Cerebellar nuclear complex (tissue), 1 donor: Measurements from ENCODE around the gene HMCN2.
"Not testable (repeated sequence)": the region's sequence is repeated elsewhere in the genome, so short reads cannot be mapped to it uniquely, and the experiment has no call there.

Experiments used
- DNase-seq, 2 experiments: peaks; one replicate each; lab custom pipeline; 2025; lab: John Stamatoyannopoulos, UW

The HMCN2 gene

DNA sequence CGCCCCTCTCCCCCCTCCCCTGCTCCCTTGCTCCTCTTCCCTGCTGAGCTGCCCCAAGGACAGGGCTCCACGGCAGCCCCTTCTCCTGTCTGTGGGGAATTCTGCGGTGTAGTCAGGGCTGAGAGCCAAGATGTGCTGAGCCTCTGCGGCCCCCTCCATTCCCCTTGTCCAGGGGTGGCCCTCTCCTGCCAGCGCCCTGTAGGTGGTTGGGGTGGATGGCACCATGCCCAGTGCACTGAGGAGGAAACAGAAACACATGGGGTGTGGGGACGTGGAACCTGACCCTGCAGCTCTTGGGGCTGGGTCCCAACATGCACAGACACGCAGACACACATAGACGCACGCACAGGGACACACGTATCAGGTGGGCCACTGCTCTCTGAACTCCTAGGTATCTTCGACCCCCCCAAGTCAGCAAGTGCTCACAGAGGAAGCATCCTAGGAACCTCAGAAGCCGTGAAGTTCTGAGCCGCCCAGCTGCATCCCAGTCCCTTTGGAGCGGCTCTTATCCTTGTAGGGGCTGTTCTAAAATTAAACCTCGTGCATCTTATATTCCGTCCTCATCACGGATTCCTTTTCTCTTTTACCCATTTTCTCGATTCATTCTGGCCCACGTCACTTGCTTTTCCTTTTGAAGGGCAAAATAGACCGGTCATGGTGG lies 64.8 kb downstream of the HMCN2 start:
- no peak for DNase-seq

DNA sequence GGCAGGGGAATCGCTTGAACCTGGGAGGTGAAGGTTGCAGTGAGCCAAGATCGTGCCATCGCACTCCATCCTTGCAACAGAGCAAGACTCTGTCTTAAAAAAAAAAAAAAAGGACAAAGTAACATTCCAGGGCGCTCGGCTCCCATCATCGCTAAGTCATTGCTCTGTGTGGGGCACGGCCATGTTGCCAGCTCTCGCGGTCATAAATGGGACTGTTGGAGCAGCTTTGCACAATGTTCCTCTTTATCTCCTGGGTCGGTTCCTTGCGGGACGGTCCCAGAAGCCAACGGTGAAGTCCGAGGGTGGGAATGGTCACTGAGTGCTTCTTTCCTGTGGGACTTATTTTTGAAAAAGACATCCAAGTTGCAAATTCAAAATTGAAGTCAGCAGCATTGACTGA lies 65.5 kb downstream of the HMCN2 start:
- DNase-seq: no peak

DNA sequence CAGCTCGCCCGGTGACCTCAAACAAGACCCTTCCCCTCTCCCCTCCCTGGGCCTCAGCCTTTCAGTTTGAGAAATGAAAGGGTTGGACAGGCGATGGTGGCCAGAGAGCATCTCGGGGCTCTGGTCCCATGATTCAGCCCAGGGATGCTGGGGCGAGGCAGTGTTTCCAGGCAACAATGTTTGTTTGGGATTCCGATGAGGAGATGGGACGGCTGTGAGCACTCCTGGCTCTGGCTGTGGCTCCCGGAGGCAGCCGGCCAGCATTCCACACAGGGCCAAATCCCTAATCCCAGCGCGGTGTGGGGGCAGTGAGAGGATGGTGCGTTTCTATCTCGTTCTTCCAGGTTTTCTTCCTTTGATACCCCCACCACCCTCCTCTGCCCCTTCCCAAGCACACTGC lies 66.0 kb downstream of the HMCN2 start:
- DNase-seq: no peak

DNA sequence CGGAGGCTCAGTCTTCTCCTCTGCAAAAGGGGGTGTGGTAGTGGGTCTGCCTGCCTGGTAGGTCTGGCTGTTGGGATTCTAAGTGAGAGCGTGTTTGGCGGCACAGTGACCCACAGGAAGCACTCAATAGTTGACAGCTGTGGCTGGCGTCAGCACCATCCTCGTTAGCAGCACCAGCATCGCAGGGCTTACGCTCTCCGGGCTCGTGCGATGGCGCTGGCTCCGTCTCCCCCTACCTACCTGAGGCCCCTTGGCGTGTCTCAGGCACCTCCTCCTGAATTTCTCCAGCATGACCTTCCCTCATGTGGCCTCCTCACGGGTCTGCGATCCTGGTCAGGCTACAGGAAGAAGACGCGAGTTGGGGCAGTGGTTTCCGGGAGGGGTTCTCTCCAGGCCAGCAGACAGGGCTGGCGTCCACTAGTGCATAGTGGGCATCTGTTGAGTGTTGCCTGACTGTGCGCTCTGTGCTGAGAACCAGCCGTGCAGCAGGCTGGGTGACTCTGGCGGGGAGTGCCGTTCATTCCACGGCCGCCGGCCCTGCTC lies 66.9 kb downstream of the HMCN2 start:
- no peak for DNase-seq

DNA sequence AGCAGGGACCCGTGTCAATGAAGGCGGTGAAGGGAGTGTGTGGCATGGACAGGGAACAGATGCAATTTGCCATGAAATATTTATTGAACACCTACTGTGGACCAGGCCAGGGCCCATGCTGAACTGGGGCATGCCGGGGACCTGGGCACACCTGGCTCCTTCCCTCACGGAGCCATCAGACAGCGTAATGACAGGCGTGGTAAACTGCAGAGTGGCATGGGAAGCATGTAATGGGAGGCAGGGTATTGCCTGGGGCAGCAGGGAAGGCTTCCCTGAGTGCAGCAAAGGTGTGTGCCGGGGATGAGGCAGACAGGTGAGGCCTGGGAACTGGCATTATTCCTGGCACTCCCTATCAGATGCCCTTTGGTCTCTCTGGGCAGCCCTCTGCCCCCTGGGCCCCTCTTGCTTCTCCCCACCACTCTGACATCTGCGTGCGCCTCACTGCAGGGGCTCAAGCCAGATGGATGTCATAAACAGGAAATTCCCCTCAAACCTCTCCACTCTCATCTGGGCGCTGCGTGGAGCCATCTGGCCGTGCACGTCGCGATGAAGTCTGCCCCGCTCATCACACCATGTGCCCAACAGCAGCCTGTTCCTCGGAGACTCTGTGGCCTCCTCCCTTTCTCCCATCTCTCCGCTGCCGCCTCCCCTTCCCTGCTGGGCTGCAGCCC lies 67.6 kb downstream of the HMCN2 start:
- DNase-seq: no peak

DNA sequence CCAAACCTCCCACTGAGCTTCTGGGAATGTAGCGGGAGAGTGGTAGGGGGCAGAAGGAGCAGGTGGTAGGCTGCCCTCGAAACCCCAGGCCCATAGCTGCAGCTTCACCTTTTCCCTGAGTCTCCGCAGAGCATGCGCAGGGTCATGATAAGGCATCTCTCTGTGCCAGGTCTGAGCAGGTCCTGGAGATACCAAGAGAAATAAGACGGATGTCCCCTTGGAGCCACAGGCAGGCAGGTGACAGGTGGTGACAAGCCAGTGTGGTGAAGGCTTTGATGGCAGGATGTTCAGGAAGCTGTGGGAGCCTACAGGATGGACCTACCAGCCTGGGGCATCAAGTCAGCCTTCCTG lies 68.1 kb downstream of the HMCN2 start:
- DNase-seq: no peak

DNA sequence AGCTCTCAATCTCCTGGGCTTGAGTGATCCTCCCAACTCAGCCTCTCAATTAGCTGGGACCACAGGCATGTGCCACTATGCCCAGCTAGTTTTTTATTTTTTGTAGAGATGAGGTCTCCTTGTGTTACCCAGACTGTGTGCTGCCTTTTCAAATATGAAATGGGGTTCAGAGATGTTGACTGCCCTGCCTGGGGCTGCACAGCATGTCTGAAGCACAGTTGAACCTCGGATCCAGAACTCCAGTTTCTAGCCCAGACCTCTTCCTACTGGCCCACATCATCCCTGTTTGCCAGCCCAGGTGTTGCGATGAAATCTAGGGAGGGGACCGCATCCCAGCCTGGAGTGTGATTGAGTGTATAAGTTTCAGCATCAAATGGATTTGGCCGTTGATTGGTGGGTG lies 69.4 kb downstream of the HMCN2 start:
- no peak for DNase-seq

DNA sequence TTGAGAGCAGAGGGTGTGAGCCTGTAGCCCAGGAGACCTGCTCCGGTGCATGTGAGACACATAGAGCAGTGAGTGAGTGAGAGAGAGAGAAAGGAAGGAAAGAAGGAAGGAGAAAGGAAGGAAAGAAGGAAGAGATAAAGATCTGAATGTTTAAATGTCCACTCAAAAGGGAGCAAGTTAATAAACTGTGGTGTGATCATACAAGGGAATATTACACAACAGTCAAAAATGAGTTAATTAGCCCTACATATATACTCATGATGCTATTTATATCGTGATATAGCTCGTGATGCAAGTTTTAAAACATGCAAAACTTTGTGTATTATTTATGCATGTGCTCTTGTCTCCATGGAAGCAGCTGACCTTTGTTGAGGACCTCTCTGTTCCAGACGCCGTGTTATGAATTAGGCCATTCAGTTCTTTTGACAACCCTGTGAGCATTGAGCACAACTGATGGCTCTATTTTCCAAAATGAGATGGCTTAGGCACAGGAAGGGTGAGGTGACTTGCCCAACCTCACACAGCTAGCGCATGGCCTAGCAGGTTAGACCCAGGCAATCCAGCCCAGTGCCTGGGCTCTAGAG lies 70.6 kb downstream of the HMCN2 start:
- no peak for DNase-seq

DNA sequence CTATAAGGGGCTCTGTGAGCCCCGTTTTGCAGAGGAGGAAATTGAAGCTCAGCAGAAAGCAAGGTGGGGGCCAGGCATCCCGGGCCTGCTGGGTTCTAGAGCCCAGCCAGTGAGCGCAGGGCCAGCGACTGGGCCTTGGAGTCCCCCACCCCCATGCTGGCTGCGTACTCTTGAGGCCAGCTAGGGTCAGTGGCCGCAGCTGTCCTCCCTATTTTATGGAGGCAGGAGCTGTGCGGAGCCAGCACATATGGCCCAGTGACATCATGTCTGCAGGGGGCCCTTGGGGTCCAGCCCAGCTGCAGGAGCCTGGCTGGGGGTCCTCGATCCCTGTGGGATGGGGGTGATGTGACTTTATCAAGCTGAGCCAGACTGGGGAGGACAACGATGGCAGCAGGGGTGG lies 71.3 kb downstream of the HMCN2 start:
- no peak for DNase-seq

DNA sequence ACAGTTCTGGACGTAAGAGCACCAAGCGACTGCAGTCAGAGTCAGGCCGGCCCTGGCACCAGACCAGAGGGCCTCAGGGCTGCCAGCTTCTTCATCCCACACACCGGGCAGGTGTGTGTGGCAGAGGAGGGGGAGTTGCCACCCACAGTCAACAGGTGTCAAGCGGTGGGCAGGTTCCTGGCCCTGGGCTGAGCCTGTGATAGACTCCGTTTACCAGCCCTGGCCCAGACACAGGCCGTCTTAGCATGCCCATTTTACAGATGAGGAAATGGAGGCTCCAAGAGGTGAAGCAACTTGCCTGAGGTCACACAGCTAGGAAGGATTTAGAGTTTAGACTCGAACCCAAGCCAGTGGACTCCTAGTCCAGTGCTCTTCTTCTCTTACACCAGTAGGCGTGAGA lies 71.8 kb downstream of the HMCN2 start:
- DNase-seq: no peak

DNA sequence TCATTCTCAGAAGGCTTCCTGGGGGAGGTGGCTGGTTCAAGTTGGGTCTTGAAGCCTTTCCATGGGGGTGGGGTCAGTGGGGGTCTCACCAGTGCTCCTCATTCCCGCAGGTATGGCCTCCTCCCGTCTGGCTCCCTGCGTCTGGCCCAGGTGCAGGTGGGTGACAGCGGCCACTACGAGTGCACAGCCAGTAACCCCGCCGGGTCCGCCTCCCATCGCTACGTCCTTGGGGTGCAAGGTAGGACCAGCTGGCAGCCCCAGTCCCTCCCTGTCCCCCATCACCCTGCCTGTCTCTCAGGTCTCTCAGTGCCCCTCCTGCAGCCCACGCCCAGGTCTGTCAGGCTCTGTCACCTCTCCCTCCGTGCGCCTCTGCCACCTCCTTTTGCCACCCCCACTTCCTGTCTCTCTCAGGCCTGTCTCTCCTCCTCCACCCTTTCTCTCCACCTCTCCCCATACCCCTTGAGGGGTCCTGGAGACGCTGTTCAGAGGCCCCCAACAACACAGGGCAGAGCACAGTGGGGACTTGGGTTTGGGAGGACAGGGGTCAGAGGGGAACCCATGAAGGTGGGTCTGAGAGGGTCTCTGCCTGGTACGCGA lies 72.3 kb downstream of the HMCN2 start:
- no peak for DNase-seq

DNA sequence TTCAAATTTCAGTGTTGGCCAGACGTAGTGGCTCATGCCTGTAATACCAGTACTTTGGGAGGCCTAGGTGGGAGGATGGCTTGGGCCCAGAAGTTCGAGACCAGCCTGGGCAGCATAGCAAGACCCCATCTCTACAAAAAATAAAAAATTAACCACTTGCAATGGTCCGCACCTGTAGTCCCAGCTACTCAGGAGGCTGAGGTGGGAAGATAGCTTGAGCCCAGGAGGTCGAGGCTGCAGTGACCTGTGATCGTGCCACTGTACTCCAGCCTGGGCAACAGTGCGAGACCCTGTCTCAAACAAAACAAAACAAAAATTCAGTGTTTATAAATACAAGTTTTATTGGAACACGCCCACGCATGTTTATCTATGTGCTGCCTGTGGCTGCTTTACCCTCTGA lies 73.3 kb downstream of the HMCN2 start:
- not testable (repeated sequence) for DNase-seq

DNA sequence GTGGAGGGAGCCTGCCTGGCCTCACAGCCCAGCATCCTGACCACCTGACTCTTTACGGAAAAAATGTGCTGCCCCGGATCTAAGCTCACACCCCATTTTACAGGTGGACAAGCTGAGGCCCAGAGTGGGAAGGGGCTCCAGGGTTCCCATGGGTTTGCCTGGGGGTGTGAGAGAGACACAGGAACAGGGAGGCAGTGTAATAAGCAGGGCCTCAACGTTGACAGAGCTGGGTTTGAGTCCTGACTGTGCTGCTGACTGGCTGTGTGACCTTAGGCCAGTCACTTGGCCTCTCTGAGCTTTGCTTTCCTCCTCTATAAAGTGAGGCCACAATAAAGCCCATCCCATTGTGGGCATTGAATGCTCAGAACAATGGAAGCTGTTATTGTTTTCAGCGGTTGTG lies 73.7 kb downstream of the HMCN2 start:
- DNase-seq: no peak

DNA sequence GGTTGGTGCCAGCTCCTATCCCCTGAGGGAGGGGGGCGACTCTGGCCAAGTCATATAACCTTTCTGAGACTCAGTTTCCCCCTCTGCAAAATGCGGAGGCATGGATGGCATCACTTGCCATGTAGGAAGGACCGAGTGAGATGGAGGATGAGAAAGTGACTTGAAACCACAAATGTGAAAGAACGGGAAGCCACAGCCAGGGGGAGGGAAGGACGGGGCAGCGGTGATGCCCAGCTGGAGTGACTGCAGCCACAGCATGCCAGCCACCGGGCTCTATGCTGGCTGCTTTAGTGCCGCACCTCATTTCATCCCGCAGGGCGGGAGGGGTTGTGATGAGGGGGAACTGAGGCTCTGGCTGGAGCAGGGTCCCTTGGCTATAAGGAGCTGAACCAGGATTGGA lies 74.5 kb downstream of the HMCN2 start:
- DNase-seq: no peak

DNA sequence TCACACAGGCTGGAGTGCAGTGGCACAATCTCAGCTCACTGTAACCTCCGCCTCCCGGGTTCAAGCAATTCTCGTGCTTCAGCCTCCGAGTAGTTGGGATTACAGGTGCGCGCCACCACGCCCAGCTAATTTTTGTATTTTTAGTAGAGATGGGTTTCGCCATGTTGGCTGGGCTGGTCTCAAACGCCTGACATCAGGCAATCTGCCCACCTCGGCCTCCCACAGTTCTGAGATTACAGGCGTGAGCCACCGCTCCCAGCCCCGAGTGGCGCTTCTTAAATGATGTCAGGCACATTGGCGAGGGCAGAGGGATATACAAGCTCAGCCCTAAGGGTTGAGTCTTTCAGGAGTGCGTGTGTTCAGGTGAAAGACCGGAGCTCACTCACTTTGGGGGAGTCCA lies 75.0 kb downstream of the HMCN2 start:
- DNase-seq: not testable (repeated sequence)

DNA sequence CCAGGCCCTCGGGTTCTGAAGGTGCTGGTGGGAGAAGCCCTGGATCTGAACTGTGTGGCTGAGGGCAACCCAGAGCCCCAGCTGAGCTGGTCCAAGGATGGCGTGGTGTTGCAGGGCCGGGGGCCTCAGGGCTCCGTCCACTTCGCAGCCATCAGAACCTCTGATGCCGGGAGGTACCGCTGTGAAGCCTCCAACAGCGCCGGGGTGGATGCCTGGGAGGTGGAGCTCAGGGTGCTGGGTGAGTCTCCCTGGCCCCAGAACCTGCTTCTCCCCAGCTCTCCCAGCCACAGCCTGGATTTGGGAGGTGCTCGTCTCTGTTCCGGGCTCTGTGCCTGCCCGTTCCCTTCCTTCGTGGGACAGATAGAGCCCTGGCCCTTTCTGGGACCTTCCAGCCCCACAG lies 75.6 kb downstream of the HMCN2 start:
- no peak for DNase-seq

DNA sequence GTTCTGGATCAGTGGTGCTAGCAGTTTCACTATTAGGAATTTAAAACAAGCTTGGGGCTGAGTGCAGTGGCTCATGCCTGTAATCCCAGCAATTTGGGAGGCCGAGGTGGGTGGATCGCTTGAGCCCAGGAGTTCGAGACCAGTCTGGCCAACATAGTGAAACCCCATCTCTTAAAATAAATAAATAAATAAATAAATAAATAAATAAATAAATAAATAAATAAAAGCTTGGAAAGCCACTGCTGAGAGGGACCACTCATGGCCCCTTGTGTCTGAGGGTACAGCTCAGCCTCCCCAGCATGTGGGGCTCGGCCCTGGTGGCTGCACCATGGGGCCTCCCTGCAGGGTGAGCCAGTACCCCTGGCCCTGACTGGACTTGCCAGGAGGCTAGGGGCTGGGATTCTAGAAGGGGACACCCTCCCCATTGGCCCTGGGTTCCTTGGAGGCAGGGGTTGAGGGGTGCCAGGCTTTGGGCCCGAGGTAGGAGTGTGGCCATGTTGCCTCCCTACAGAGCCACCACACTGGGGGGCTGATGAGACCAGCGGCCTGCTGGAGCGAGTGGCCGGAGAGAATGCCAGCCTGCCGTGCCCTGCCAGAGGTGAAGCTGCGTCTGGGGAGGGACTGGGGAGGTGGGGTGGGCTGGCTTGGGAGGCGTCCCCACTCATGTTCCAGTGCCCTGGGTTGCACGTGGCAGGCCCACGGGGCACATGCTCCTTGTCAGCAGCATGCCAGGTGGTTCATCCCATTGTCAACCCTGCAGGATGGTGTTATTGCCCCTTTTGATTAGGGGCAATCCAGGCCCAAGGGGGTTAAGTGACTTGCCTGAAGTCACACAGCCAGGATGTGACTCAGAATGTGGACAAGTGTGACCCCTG lies 76.5 kb downstream of the HMCN2 start:
- no peak for DNase-seq

DNA sequence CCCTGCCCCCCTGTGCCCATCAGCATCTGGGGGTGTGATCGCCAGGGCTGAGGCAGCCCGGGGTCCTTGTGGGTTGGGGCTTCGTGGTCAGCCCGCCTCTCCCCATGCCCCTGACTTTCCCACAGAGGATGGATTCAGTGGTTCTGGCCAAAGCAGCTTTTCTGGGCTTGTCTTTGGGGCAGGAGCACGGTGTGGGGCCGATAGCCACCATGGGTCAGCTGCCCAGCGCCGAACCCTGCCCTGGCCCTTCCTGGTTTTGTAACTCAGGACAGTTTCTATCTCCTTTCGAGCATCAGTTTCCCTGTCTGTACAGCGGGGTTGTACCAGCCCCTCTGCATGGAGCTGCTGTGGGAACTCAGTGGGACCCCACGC lies 77.1 kb downstream of the HMCN2 start:
- DNase-seq: no peak

DNA sequence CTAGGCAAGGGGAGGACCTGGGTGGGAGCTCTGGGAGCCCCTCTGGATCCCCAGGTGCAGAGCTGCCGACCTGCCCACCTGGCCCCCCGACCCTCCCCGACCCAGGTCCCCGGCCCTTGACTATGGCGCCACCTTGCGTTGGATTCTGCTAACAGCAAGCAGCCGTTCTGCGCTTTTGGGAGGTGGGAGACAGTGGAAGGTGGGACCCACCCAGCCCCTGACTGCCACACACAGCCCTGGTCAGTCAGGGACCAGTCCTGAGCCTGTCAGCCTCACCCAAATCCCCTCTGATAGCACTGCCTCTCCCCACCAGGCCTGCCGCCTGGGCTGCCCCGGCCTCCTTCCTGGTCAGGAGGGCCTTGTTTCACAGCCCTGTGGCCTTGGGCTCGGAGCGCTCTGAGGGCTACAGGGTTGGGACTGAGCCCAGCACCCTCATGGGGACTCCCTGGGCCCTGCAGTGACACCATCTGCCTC lies 77.9 kb downstream of the HMCN2 start:
- no peak for DNase-seq

DNA sequence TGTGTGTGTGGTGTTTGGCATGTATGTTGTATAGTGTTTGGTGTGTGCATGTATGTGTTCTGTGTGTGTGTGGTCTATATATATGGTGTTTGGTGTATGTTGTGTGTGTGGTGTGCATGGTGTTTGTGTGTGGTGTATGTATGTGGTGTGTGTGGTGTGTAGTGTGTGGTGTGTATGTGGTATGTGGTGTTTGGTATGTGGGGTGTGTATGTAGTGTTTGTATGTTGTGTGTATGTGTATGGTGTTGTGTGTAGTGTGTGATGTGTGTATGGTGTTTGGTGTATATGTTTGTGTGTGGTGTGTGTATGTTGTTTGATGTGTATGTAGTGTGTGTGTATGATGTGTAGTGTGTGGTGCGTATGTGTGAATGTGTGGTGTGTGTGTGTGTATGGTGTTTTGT lies 78.8 kb downstream of the HMCN2 start:
- no peak for DNase-seq

DNA sequence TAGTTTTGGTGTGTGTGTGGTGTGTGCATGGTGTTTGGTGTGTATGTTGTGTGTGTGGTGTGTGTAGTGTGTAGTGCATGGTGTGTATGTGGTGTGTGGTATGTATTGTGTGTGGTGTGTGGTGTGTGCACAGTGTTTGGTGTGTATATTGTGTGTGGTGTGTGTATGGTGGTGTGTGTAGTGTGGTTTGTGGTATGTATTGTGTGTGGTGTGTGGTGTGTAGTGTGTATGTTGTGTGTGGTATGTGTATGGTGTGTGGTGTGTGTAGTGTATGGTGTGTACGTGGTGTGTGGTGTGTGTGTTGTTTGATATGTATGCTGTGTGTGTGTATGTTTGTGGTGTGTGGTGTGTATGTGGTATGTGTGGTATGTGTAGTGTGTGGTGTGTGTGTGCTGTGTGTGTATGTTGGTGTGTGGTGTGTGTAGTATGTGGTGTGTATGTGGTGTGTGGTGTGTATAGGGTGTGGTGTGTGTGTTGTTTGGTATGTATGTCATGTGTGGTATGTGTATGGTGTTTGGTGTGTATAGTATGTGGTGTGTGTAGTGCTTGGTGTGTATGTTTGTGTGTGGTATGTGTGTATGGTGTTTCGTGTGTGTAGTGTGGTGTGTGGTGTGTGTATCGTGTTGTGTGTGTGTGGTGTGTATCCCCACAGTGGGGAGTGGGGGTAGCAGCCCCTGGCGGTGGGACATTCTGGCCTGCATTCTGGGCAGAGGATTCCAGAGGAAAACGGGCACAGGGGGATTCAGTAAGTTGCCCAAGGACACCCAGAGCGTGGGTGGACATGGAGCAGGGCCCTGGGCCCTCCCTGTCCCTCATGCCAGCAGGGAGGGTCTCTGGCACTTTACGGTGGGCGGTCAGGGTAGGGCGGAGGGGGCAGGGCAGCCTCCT lies 79.7 kb downstream of the HMCN2 start:
- DNase-seq: no peak
